IMR-90 (cell line): ENCODE measurements around the gene TMTC2. TPM values are rescaled to one million over a fixed set of nuclear protein-coding genes. Genes with fewer than 3 reads are reported as not detected.

Source experiments
- ATAC-seq: fragments of 200-7000 bp; cut with Tn5 transposase; 2 replicates; pipeline ENCODE4 v1.9.1; 2020; ENCODE audit warnings: low read depth, mild to moderate bottlenecking, moderate library complexity
- BruUV-seq: library from RNA; stranded (reverse); fragments of 400-500 nt; replicated peaks from 2 replicates; lab custom pipeline; 2021; lab: Mats Ljungman, UMichigan
- CTCF ChIA-PET: fragments of 300-600 bp; formaldehyde crosslinking; extraction: SDS; loops from one replicate; lab custom pipeline; 2021; ENCODE audit warnings: antibody characterized with exemption; lab: Yijun Ruan, JAX
- POLR2A ChIA-PET: fragments of 300-600 bp; sonication (Branson Sonifier 250); formaldehyde crosslinking; loops from one replicate; lab custom pipeline; 2022; ENCODE audit warnings: antibody characterized with exemption; ENCODE audit not compliant: unreplicated experiment; lab: Charles Lee
- DNase-seq: peaks from one replicate; pipeline ENCODE4 v3.0.0; 2013
- H2AFZ ChIP-seq: replicated peaks from 2 replicates; pipeline ENCODE3; 2013; ENCODE audit warnings: low read length, mild to moderate bottlenecking; ENCODE audit not compliant: poor library complexity
- H2AK5ac ChIP-seq: 2 replicates; pipeline ENCODE4 v1.6.1; 2013; ENCODE audit warnings: low read depth, low read length, inconsistent platforms
- H2AK9ac ChIP-seq: replicated peaks from 2 replicates; pipeline ENCODE3; 2013; ENCODE audit warnings: mild to moderate bottlenecking, low read depth, low read length, moderate library complexity; ENCODE audit not compliant: poor library complexity
- H2BK120ac ChIP-seq: 2 replicates; pipeline ENCODE4 v1.6.1; 2013; ENCODE audit warnings: low read depth, low read length, inconsistent platforms
- H2BK15ac ChIP-seq: 3 replicates; pipeline ENCODE4 v1.6.1; 2013; ENCODE audit warnings: low read depth, low read length, inconsistent platforms
- H2BK20ac ChIP-seq: 2 replicates; pipeline ENCODE4 v1.6.1; 2013; ENCODE audit warnings: low read depth, mild to moderate bottlenecking, inconsistent platforms, low read length, moderate library complexity
- H2BK5ac ChIP-seq: 2 replicates; pipeline ENCODE4 v1.6.1; 2013; ENCODE audit warnings: mild to moderate bottlenecking, low read depth, low read length, inconsistent platforms; ENCODE audit not compliant: poor library complexity, severe bottlenecking
- H3K14ac ChIP-seq: replicated peaks from 2 replicates; pipeline ENCODE4 v1.6.1; 2013; ENCODE audit warnings: low read depth, low read length, inconsistent platforms
- H3K18ac ChIP-seq: 2 replicates; pipeline ENCODE4 v1.6.1; 2013; ENCODE audit warnings: low read depth, low read length, control low read depth
- H3K23ac ChIP-seq: 2 replicates; pipeline ENCODE4 v1.6.1; 2013; ENCODE audit warnings: low read depth, low read length, inconsistent platforms
- H3K27ac ChIP-seq: 2 replicates; pipeline ENCODE4 v1.5.1; 2013; ENCODE audit warnings: mild to moderate bottlenecking, control low read depth, low read length; ENCODE audit not compliant: insufficient read depth
- H3K27me3 ChIP-seq: 2 replicates; pipeline ENCODE4 v1.6.1; 2013; ENCODE audit warnings: low read length; ENCODE audit not compliant: control insufficient read depth, insufficient read depth
- H3K36me3 ChIP-seq: 2 replicates; pipeline ENCODE4 v1.6.1; 2013; ENCODE audit warnings: low read length, mixed read lengths; ENCODE audit not compliant: control insufficient read depth, insufficient read depth
- H3K4ac ChIP-seq: 2 replicates; pipeline ENCODE4 v1.6.1; 2013; ENCODE audit warnings: low read depth, low read length, inconsistent platforms
- H3K4me1 ChIP-seq: 2 replicates; pipeline ENCODE4 v1.6.1; 2013; ENCODE audit warnings: low read length, mixed read lengths; ENCODE audit not compliant: control insufficient read depth, insufficient read depth
- H3K4me2 ChIP-seq: 2 replicates; pipeline ENCODE4 v1.6.1; 2013; ENCODE audit warnings: low read depth, mild to moderate bottlenecking, control low read depth, low read length, moderate library complexity
- H3K4me3 ChIP-seq: 2 replicates; pipeline ENCODE4 v1.5.1; 2013; ENCODE audit warnings: low read depth, mild to moderate bottlenecking, control low read depth, low read length, moderate library complexity; ENCODE audit not compliant: insufficient read depth
- H3K56ac ChIP-seq: 2 replicates; pipeline ENCODE4 v1.6.1; 2013; ENCODE audit warnings: low read length, inconsistent platforms; ENCODE audit not compliant: insufficient read depth; ENCODE audit errors: extremely low read depth
- H3K79me1 ChIP-seq, 2 experiments: 2 replicates each; pipeline ENCODE4 v1.6.1; 2013; ENCODE audit warnings: low read length in 2 of 2, inconsistent platforms in 1 of 2, low read depth in 1 of 2
- H3K9ac ChIP-seq: 2 replicates; pipeline ENCODE4 v1.6.1; 2013; ENCODE audit warnings: low read depth, low read length, control low read depth
- H3K9me1 ChIP-seq: 2 replicates; pipeline ENCODE4 v1.6.1; 2013; ENCODE audit warnings: low read length, inconsistent platforms; ENCODE audit not compliant: insufficient read depth
- H3K9me3 ChIP-seq: 2 replicates; pipeline ENCODE4 v1.6.1; 2013; ENCODE audit warnings: low read length; ENCODE audit not compliant: control insufficient read depth, insufficient read depth
- H4K20me1 ChIP-seq: 2 replicates; pipeline ENCODE4 v1.6.1; 2013; ENCODE audit warnings: low read length, inconsistent platforms; ENCODE audit not compliant: insufficient read depth
- H4K5ac ChIP-seq: 2 replicates; pipeline ENCODE4 v1.6.1; 2013; ENCODE audit warnings: mild to moderate bottlenecking, low read depth, low read length, control low read depth
- H4K8ac ChIP-seq, 2 experiments: 2 replicates each; pipeline ENCODE4 v1.6.1; 2013; ENCODE audit warnings: low read depth in 2 of 2, low read length in 2 of 2, control low read depth in 1 of 2, inconsistent platforms in 1 of 2
- H4K91ac ChIP-seq: 2 replicates; pipeline ENCODE4 v1.6.1; 2013; ENCODE audit warnings: low read depth, low read length, inconsistent platforms; ENCODE audit not compliant: insufficient read depth
- CEBPB ChIP-seq: IDR thresholded peaks from 2 replicates; pipeline ENCODE4 v1.6.1; 2012; ENCODE audit warnings: low read depth, low read length, improper control_type of control experiment
- RAD21 ChIP-seq: IDR thresholded peaks from 2 replicates; pipeline ENCODE4 v1.6.1; 2012; ENCODE audit warnings: low read length, improper control_type of control experiment
- WGBS, 2 experiments: methylation state at CpG; one replicate each; pipeline versions ENCODE4 v1.1.5 to v1.1.7; 2013; ENCODE audit warnings: missing lambda C conversion rate in 2 of 2; ENCODE audit not compliant: insufficient read length in 1 of 2; ENCODE audit errors: extremely low coverage in 2 of 2; 5-methylcytosine and 5-hydroxymethylcytosine counted together
- dilution Hi-C: fragments of 300-500 bp; cut with HindIII; formaldehyde crosslinking; loops from one replicate; pipeline ENCODE4 v1.14.3; 2018; ENCODE audit warnings: low sequenced_read_pairs; ENCODE audit not compliant: unreplicated experiment
- in situ Hi-C: fragments of 300-500 bp; cut with MboI; formaldehyde crosslinking; loops from 3 replicates; pipeline ENCODE4 v1.14.3; 2019; ENCODE audit warnings: low sequenced_read_pairs, inconsistent platforms, mixed read lengths
- intact Hi-C: fragments of 100-400 bp; cut with micrococcal nuclease; formaldehyde crosslinking; loops from 2 replicates; pipeline ENCODE4 v1.10.0; 2022
- polyA plus RNA-seq, 3 experiments: library from polyadenylated mRNA; depleted of rRNA; stranded (reverse); fragments of >200 nt; gene quantifications; 2 replicates each; pipeline ENCODE4 v1.2.3, GENCODE V29; 2012; ENCODE audit warnings: low replicate concordance in 1 of 3
- total RNA-seq: library from RNA; depleted of rRNA; stranded (reverse); fragments of >200 nt; gene quantifications from 2 replicates; pipeline ENCODE4 v1.2.3, GENCODE V29; 2012
- TF ChIP-seq, protein P1 (sequence below): fragments of 150-350 bp; IDR thresholded peaks from 2 replicates; pipeline ENCODE4 v1.6.1; 2017; ENCODE audit warnings: mild to moderate bottlenecking, antibody characterized with exemption, low read length, low read depth

Gene TMTC2
- total and polyA plus RNA-seq, 2 of the 4 experiments (the other 2 are of a cell fraction) = 0.56 to 1.4 TPM

DNA sequence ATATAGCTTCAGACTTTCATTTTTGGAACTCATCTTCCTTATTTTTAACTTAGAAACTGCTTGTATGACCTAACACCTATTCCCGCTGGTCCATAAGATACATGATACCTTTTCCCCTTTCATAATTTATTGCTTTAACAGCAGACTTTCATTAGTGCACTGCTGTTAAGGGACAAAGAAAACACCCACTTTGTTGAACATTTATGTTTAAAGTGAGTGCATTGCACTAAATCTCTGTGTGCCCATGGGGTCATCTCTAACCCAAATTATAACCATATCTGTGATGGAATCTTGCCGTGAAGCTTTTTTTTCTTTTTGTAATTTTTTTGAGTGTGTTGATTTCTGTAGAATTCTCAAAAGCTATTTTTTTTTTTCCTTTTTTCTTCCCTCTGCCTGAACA is 261.8 kb downstream of the TMTC2 start:
- Histone ChIP-seq H4K8ac (no peak overlapping the region), H2BK20ac (no peak overlapping the region), H3K4me1 (no peaks in the 10 kb centered on the region), H3K18ac (no peak overlapping the region), H3K9ac (no peak overlapping the region), H4K20me1 (no peaks in the 10 kb centered on the region), H3K23ac (no peak overlapping the region), H3K4ac (no peak overlapping the region), H4K5ac (no peak overlapping the region), H3K56ac (no peak overlapping the region), H2BK5ac (no peak overlapping the region), H2AFZ (no peak overlapping the region), H2BK15ac (no peak overlapping the region), H4K91ac (no peak overlapping the region), H3K9me3 (no peaks in the 10 kb centered on the region), H3K79me1 (no peaks in the 10 kb centered on the region), H2BK120ac (no peak overlapping the region), H3K36me3 (no peaks in the 10 kb centered on the region), H3K27me3 (no peaks in the 10 kb centered on the region), H3K4me3 (no peak overlapping the region), H2AK5ac (no peak overlapping the region), H3K27ac (no peak overlapping the region), H2AK9ac (no peak overlapping the region), H3K9me1 (no peaks in the 10 kb centered on the region), H3K4me2 (no peak overlapping the region), H3K14ac (no peak overlapping the region)
- intact Hi-C loops = no loop called here
- POLR2A ChIA-PET = no interaction called here
- dilution Hi-C loops = no loop called here
- in situ Hi-C loops = no loop called here
- ATAC-seq (no peak), DNase-seq (no peak)
- CTCF ChIA-PET = interaction anchor here (0.6 kb wide), 3 partner anchors 46 to 514 kb away, joined by 3 to 10 read pairs (median 6); no protein-coding TSS in a partner anchor
- no CpG with 5 or more reads among the region's 2 CpGs for WGBS, 2 experiments
- no TSS peak for BruUV-seq
- TF ChIP-seq, protein P1, sequence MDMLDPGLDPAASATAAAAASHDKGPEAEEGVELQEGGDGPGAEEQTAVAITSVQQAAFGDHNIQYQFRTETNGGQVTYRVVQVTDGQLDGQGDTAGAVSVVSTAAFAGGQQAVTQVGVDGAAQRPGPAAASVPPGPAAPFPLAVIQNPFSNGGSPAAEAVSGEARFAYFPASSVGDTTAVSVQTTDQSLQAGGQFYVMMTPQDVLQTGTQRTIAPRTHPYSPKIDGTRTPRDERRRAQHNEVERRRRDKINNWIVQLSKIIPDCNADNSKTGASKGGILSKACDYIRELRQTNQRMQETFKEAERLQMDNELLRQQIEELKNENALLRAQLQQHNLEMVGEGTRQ = no peak
- TF ChIP-seq CEBPB = no peak
- no peak for TF ChIP-seq RAD21
